ENCODE measurements around the gene EVL. TPM values are rescaled to one million over a fixed set of nuclear protein-coding genes. Genes with fewer than 3 reads are reported as not detected.
A peak's percentile ranks its signal among the peaks of the same experiment; 100 is the strongest.

The EVL gene
- polyA plus RNA-seq, 4 donors, result 21.0 to 102 (median 31.8) TPM

DNA sequence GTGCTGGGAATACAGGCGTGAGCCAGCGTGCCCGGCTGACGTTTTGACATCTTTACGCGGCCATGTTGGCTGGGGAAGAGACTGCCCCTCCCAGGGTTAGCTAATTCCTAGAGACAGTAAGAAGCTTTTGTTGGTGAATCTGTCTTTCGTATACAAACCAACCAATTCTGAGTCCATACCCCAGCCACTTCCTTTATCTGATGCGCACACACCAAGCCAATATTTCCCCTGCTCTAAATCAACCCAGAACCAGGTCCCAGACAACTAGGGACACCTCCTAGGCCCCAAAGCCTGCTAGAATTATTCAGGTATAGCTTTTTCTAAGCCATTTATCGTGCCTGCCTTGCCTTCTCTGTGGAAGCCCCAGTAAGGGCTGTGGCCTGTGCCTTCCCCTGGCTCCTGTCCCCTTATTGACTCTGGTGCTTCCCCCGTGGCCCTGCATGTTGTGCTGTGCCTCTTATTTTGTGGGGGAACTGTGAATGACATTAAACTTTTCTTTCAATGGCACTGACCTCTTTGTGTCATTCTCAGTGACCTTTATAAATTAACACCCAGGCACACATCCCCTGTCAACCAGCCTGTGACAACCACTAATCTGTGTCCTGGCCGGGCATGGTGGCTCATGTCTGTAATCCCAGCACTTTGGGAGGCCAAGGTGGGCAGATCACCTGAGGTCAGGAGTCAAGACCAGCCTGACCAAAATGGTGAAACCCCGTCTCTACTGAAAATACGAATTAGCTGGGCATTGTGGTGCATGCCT lies 10.7 kb upstream of the EVL start:
- Histone ChIP-seq H3K4me1 (ENCODE audit: control insufficient read depth in 3 of 3, insufficient read depth in 2 of 3, low read depth in 1 of 3, low read length in 2 of 3) (peaks cover 0 to 5% (median 2%) of the 10 kb centered on the region in 3 donors), H3K4me3 (ENCODE audit: low read depth in 1 of 3, low read length in 3 of 3) (no peak overlapping the region), H3K27ac (ENCODE audit: low read depth in 1 of 3, low read length in 2 of 3) (no peak overlapping the region), H3K27me3 (ENCODE audit: control insufficient read depth in 3 of 3, insufficient read depth in 3 of 3, low read length in 3 of 3) (no peaks in the 10 kb centered on the region), H3K9me3 (ENCODE audit: control insufficient read depth in 2 of 2, insufficient read depth in 1 of 2, low read depth in 1 of 2, low read length in 1 of 2) (no peaks in the 10 kb centered on the region), H3K36me3 (ENCODE audit: control insufficient read depth in 3 of 3, insufficient read depth in 2 of 3, low read depth in 1 of 3, low read length in 3 of 3) (no peaks in the 10 kb centered on the region)
- 93 to 94% (median 93%) methylated on average over 13 of the region's 13 CpGs for WGBS, 3 donors
- FAIRE-seq (no peak), DNase-seq (no peak)

DNA sequence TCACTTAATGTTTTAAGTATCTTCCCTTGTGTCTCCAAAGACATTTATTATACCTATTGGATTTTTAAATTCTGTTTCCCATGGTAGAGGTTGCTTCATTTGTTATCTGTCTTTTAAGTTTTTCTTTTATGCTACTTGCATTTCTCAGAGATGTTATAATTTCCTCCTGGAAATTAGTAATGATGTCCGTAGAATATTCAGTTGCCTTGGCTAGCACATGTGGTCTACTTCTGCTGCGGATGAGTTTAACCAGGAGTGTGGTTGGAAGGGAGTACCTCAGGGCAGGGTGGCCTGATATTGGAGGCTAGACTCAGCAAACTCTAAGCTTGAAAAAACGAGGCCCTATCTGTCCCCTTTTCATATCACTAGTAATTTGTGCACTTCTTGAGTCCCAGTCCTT lies 8.8 kb upstream of the EVL start:
- DNase-seq (no peak), FAIRE-seq (no peak)
- no peak overlapping the region for H3K27ac ChIP-seq (ENCODE audit: low read depth in 1 of 3, low read length in 2 of 3)
- H3K9me3 ChIP-seq (ENCODE audit: control insufficient read depth in 2 of 2, insufficient read depth in 1 of 2, low read depth in 1 of 2, low read length in 1 of 2), result no peaks in the 10 kb centered on the region
- WGBS, 3 donors, result 71 to 76% (median 73%) methylated on average over 3 of the region's 3 CpGs
- peaks cover 0 to 6% (median 2%) of the 10 kb centered on the region in 3 donors for H3K4me1 ChIP-seq (ENCODE audit: control insufficient read depth in 3 of 3, insufficient read depth in 2 of 3, low read depth in 1 of 3, low read length in 2 of 3)
- no peaks in the 10 kb centered on the region for H3K36me3 ChIP-seq (ENCODE audit: control insufficient read depth in 3 of 3, insufficient read depth in 2 of 3, low read depth in 1 of 3, low read length in 3 of 3)
- no peak overlapping the region for H3K4me3 ChIP-seq (ENCODE audit: low read depth in 1 of 3, low read length in 3 of 3)
- no peaks in the 10 kb centered on the region for H3K27me3 ChIP-seq (ENCODE audit: control insufficient read depth in 3 of 3, insufficient read depth in 3 of 3, low read length in 3 of 3)

DNA sequence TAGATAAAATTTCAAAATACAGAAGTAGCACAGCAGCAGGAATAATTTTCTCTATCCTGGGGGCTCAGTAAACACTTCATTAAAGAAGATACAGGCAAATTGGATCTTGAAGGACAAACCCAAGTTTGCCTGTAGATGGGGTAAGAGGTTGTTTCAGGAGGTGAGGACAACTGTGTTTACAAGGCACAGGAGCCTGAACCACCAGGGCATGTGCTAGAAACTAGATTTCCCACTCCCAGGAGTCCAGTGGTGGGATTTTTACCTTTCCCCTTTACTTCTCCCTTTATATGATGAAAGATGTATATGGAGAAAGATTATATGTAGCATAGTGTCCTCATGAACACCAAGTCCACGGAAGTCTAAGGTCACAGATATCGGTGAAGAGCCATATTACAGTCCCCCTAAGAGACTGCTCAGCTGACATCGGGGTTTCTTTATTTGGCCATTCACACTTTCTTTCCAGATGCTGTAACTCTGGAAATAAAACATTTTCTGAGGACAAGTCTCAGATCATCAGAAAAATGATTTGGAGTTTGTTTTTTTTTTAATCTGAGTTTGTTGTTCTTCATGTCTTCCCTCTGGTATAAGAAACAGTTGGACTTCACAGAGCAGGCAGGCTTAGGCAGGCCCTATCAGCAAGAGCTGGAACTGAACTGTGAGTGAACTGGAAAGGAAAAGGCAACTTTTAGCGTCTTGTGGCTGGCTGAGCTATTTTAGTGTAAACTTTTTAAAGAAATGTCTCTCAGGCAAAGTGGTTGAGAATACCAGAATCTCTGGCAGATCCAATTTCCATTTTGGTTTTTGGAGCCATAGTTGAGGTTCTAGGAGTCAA lies 8.0 kb upstream of the EVL start:
- Histone ChIP-seq H3K27ac (ENCODE audit: low read depth in 1 of 3, low read length in 2 of 3) (peak overlapping the region in 1 of 3 donors; percentile 50), H3K4me3 (ENCODE audit: low read depth in 1 of 3, low read length in 3 of 3) (no peak overlapping the region), H3K36me3 (ENCODE audit: control insufficient read depth in 3 of 3, insufficient read depth in 2 of 3, low read depth in 1 of 3, low read length in 3 of 3) (no peaks in the 10 kb centered on the region), H3K27me3 (ENCODE audit: control insufficient read depth in 3 of 3, insufficient read depth in 3 of 3, low read length in 3 of 3) (no peaks in the 10 kb centered on the region), H3K4me1 (ENCODE audit: control insufficient read depth in 3 of 3, insufficient read depth in 2 of 3, low read depth in 1 of 3, low read length in 2 of 3) (peaks cover 0 to 6% (median 2%) of the 10 kb centered on the region in 3 donors), H3K9me3 (ENCODE audit: control insufficient read depth in 2 of 2, insufficient read depth in 1 of 2, low read depth in 1 of 2, low read length in 1 of 2) (no peaks in the 10 kb centered on the region)
- DNase-seq, result no peak
- WGBS, 3 donors, result 67 to 91% (median 81%) methylated on average over 4 of the region's 4 CpGs
- no peak for FAIRE-seq

DNA sequence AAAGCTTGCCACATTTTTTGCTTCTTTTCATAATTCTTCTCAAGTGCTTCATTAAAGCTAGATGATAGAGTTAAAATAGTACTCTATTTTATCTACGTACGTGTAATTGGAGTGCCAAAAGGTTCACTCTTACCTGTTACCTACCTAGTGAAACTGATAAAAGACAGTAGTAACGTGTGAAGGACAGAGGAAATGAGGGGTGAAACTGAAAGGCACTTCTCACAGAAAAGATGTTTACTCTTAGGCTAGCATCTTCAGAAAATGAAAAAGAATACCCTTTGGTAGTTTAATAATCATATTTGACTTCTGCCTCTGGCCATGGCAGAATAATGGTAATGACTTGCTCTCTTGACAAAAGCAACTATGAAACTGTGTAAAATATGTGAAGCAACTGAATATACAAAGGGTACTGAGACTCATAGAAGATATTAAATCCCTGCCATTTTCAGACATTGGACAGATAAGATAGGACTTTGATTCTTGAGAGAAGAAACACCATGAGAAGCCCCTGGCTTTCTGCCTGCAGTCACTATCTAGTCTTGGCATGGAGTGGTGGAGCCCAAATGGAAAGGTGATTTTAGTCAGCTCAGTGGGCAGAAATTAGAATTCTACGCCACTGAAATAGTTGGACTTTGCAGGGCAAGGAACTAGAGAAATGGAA lies 6.3 kb upstream of the EVL start:
- DNase-seq, result no peak
- WGBS, 3 donors, result 38 to 61% (median 51%) methylated on average over 4 of the region's 4 CpGs
- H3K4me1 ChIP-seq (ENCODE audit: control insufficient read depth in 3 of 3, insufficient read depth in 2 of 3, low read depth in 1 of 3, low read length in 2 of 3), result peaks cover 0 to 8% (median 2%) of the 10 kb centered on the region in 3 donors
- no peaks in the 10 kb centered on the region for H3K9me3 ChIP-seq (ENCODE audit: control insufficient read depth in 2 of 2, insufficient read depth in 1 of 2, low read depth in 1 of 2, low read length in 1 of 2)
- H3K27me3 ChIP-seq (ENCODE audit: control insufficient read depth in 3 of 3, insufficient read depth in 3 of 3, low read length in 3 of 3), result no peaks in the 10 kb centered on the region
- no peak for FAIRE-seq
- peak overlapping the region in 1 of 3 donors; percentile 52 for H3K27ac ChIP-seq (ENCODE audit: low read depth in 1 of 3, low read length in 2 of 3)
- no peak overlapping the region for H3K4me3 ChIP-seq (ENCODE audit: low read depth in 1 of 3, low read length in 3 of 3)
- H3K36me3 ChIP-seq (ENCODE audit: control insufficient read depth in 3 of 3, insufficient read depth in 2 of 3, low read depth in 1 of 3, low read length in 3 of 3), result no peaks in the 10 kb centered on the region

DNA sequence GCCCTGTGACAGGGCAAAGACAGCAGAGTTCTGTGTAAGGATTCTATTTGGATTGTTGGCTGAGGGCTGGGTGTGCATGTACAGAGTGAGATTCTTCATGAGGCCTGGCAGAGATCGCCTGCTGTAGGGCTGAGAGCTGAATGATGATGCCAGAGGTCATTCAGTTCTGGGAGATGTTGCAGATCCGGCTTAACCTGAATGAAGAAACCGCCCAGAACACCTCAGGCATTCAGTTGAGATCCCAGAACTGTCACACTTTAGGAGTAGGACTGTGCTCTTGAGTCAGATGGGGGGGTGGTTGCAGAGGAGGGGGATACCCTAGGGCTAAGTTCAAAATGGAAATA lies 5.8 kb upstream of the EVL start:
- no peaks in the 10 kb centered on the region for H3K36me3 ChIP-seq (ENCODE audit: control insufficient read depth in 3 of 3, insufficient read depth in 2 of 3, low read depth in 1 of 3, low read length in 3 of 3)
- no peaks in the 10 kb centered on the region for H3K27me3 ChIP-seq (ENCODE audit: control insufficient read depth in 3 of 3, insufficient read depth in 3 of 3, low read length in 3 of 3)
- no peaks in the 10 kb centered on the region for H3K9me3 ChIP-seq (ENCODE audit: control insufficient read depth in 2 of 2, insufficient read depth in 1 of 2, low read depth in 1 of 2, low read length in 1 of 2)
- no peak overlapping the region for H3K4me3 ChIP-seq (ENCODE audit: low read depth in 1 of 3, low read length in 3 of 3)
- 43 to 77% (median 49%) methylated on average over 3 of the region's 3 CpGs for WGBS, 3 donors
- peaks cover 0 to 8% (median 2%) of the 10 kb centered on the region in 3 donors for H3K4me1 ChIP-seq (ENCODE audit: control insufficient read depth in 3 of 3, insufficient read depth in 2 of 3, low read depth in 1 of 3, low read length in 2 of 3)
- FAIRE-seq (no peak), DNase-seq (no peak)
- H3K27ac ChIP-seq (ENCODE audit: low read depth in 1 of 3, low read length in 2 of 3), result peak overlapping the region in 1 of 3 donors; percentile 52

DNA sequence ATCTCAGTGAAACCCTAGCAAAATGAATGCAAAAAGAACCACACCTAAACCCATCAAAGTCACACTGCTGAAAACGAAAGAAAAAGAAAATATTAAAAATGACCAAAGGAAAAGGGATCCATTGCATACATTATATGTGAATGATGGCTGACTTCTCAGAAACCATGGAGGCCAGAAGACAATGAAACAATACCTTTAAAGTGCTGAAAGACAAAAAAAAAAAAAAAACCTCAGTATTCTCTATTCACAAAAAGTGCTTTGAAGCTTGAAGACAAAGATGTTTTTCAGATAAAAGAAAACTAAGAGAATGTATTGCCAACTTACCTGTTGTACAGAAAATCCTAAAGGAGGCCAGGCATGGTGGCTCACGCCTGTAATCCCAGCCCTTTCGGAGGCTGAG lies 4.5 kb upstream of the EVL start:
- no peaks in the 10 kb centered on the region for H3K36me3 ChIP-seq (ENCODE audit: control insufficient read depth in 3 of 3, insufficient read depth in 2 of 3, low read depth in 1 of 3, low read length in 3 of 3)
- DNase-seq, result no peak
- H3K9me3 ChIP-seq (ENCODE audit: control insufficient read depth in 2 of 2, insufficient read depth in 1 of 2, low read depth in 1 of 2, low read length in 1 of 2), result no peaks in the 10 kb centered on the region
- no peak overlapping the region for H3K4me3 ChIP-seq (ENCODE audit: low read depth in 1 of 3, low read length in 3 of 3)
- H3K27me3 ChIP-seq (ENCODE audit: control insufficient read depth in 3 of 3, insufficient read depth in 3 of 3, low read length in 3 of 3), result no peaks in the 10 kb centered on the region
- no peak for FAIRE-seq
- H3K27ac ChIP-seq (ENCODE audit: low read depth in 1 of 3, low read length in 2 of 3), result peak overlapping the region in 1 of 3 donors; percentile 52
- peaks cover 0 to 8% (median 2%) of the 10 kb centered on the region in 3 donors for H3K4me1 ChIP-seq (ENCODE audit: control insufficient read depth in 3 of 3, insufficient read depth in 2 of 3, low read depth in 1 of 3, low read length in 2 of 3)
- 88 to 95% (median 94%) methylated on average over 3 of the region's 3 CpGs for WGBS, 3 donors

DNA sequence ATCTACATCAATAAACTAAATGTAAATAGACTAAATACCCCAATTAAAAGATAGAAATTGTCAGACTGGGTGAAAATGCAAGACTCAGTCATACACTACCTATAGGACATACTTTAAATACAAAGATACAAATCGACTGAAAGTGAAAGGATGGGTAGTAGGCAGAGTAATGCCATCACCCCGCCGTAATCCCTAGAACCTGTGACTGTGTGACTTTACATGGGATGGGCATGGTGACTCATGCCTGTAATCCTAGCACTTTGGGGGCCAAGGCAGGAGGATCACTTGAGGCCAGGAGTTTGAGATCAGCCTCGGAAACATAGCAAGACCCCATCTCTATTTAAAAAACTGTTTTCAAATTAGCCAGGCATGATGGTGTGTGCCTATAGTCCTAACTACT lies 2.6 kb upstream of the EVL start:
- H3K4me3 ChIP-seq (ENCODE audit: low read depth in 1 of 3, low read length in 3 of 3), result no peak overlapping the region
- DNase-seq (no peak), FAIRE-seq (no peak)
- no peaks in the 10 kb centered on the region for H3K36me3 ChIP-seq (ENCODE audit: control insufficient read depth in 3 of 3, insufficient read depth in 2 of 3, low read depth in 1 of 3, low read length in 3 of 3)
- peaks cover 0 to 8% (median 2%) of the 10 kb centered on the region in 3 donors for H3K4me1 ChIP-seq (ENCODE audit: control insufficient read depth in 3 of 3, insufficient read depth in 2 of 3, low read depth in 1 of 3, low read length in 2 of 3)
- 68 to 80% (median 77%) methylated on average over 4 of the region's 4 CpGs for WGBS, 3 donors
- no peaks in the 10 kb centered on the region for H3K9me3 ChIP-seq (ENCODE audit: control insufficient read depth in 2 of 2, insufficient read depth in 1 of 2, low read depth in 1 of 2, low read length in 1 of 2)
- H3K27me3 ChIP-seq (ENCODE audit: control insufficient read depth in 3 of 3, insufficient read depth in 3 of 3, low read length in 3 of 3), result no peaks in the 10 kb centered on the region
- H3K27ac ChIP-seq (ENCODE audit: low read depth in 1 of 3, low read length in 2 of 3), result peak overlapping the region in 2 of 3 donors; percentile 68 to 89

DNA sequence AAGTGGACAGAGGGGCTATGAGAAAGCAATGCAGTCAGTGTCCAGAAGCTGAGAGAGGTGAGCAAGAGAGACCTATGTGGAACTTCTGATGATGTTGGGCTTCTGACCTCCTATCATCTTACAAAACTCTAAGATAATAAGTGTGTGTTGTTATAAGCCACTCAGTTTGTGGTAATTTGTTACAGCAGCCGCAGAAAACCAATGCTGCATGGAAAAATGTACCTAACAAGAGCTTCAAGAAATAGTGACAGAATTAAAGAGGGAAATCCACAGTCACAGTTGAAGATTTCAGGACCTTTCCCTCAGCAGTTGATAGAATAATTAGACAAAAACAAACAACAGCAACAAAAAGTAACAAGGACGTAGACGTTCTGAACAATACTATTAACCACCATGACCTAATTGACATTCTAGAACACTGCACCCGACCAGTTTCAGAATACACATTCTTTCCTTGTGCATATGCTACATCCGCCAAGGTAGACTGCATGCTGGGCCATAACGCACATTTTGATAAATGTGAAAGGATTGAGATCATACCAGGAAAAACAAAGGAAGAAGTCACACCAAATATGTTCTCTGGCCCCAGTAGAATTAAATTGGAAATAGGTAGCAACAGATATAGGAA lies 1.8 kb upstream of the EVL start:
- peaks cover 0 to under 1% (median 0%) of the 10 kb centered on the region in 3 donors for H3K36me3 ChIP-seq (ENCODE audit: control insufficient read depth in 3 of 3, insufficient read depth in 2 of 3, low read depth in 1 of 3, low read length in 3 of 3)
- FAIRE-seq, result no peak
- H3K27ac ChIP-seq (ENCODE audit: low read depth in 1 of 3, low read length in 2 of 3), result peak overlapping the region in 2 of 3 donors; percentile 68 to 89
- H3K27me3 ChIP-seq (ENCODE audit: control insufficient read depth in 3 of 3, insufficient read depth in 3 of 3, low read length in 3 of 3), result no peaks in the 10 kb centered on the region
- no peak overlapping the region for H3K4me3 ChIP-seq (ENCODE audit: low read depth in 1 of 3, low read length in 3 of 3)
- WGBS, 3 donors, result 64 to 81% (median 74%) methylated on average over 6 of the region's 6 CpGs
- DNase-seq, result peak in 1 of 2 donors; percentile 47
- no peaks in the 10 kb centered on the region for H3K9me3 ChIP-seq (ENCODE audit: control insufficient read depth in 2 of 2, insufficient read depth in 1 of 2, low read depth in 1 of 2, low read length in 1 of 2)
- peaks cover 0 to 8% (median 2%) of the 10 kb centered on the region in 3 donors for H3K4me1 ChIP-seq (ENCODE audit: control insufficient read depth in 3 of 3, insufficient read depth in 2 of 3, low read depth in 1 of 3, low read length in 2 of 3)
